Transverse colon (tissue), 4 donors: ENCODE results near the gene FRRS1. TPM values are rescaled to one million over a fixed set of nuclear protein-coding genes. Genes with fewer than 3 reads are reported as not detected.

ENCODE experiments used
- DNase-seq: peaks from one replicate; pipeline ENCODE4 v3.0.0-alpha.2; 2019
- H3K27ac ChIP-seq, 4 donors: fragments of 200-600 bp; sonication (generic); 2 replicates each; pipeline ENCODE4 v1.5.1; 2016 to 2018; ENCODE audit warnings: inconsistent platforms in 4 of 4
- H3K27me3 ChIP-seq: fragments of 200-600 bp; sonication (generic); 2 replicates; pipeline ENCODE4 v1.5.1; 2017; ENCODE audit warnings: inconsistent platforms
- H3K36me3 ChIP-seq, 4 donors: fragments of 200-600 bp; sonication (generic); 2 replicates each; pipeline ENCODE4 v1.5.1; 2017 to 2019; ENCODE audit warnings: inconsistent platforms in 4 of 4
- H3K4me1 ChIP-seq, 4 donors: fragments of 200-600 bp; sonication (generic); 2 replicates each; pipeline ENCODE4 v1.5.1; 2017 to 2020; ENCODE audit warnings: inconsistent platforms in 4 of 4
- H3K4me3 ChIP-seq, 4 donors: fragments of 200-600 bp; sonication (generic); 1 replicate in 1 of 4; 2 replicates in 3 of 4; pipeline versions ENCODE4 v1.5.1 to v1.6.1; 2017 to 2019; ENCODE audit warnings: inconsistent platforms in 4 of 4
- H3K9me3 ChIP-seq, 2 donors: fragments of 200-600 bp; sonication (generic); 2 replicates each; pipeline ENCODE4 v1.5.1; 2017 to 2019; ENCODE audit warnings: inconsistent platforms in 2 of 2
- CTCF ChIP-seq, 5 experiments: fragments of 200-600 bp in 3 of 5; fragments of 450-650 bp in 2 of 5; sonication (generic) in 3 of 5; IDR thresholded peaks; 1 replicate in 2 of 5; 2 replicates in 3 of 5; pipeline ENCODE4 v1.5.1; 2016 to 2017; ENCODE audit warnings: antibody characterized with exemption in 5 of 5, inconsistent platforms in 3 of 5, mild to moderate bottlenecking in 2 of 5, moderate library complexity in 1 of 5
- EP300 ChIP-seq: sonication (generic); formaldehyde crosslinking; IDR thresholded peaks from one replicate; pipeline ENCODE4 v1.6.1; 2017; ENCODE audit warnings: antibody characterized with exemption, low read depth
- POLR2A ChIP-seq: fragments of 450-650 bp; IDR thresholded peaks from one replicate; pipeline ENCODE4 v1.6.1; 2016; ENCODE audit warnings: antibody characterized with exemption, mild to moderate bottlenecking, moderate library complexity
- POLR2AphosphoS5 ChIP-seq, 3 donors: sonication (generic); formaldehyde crosslinking; IDR thresholded peaks; one replicate each; pipeline ENCODE4 v1.6.1; 2016; ENCODE audit warnings: antibody characterized with exemption in 3 of 3
- WGBS, 2 donors: methylation state at CpG; one replicate each; pipeline ENCODE4 v1.1.5; 2018; ENCODE audit warnings: low coverage in 1 of 2; 5-methylcytosine and 5-hydroxymethylcytosine counted together
- in situ Hi-C, 4 donors: fragments of 200-750 bp; cut with MboI; loops; one replicate each; pipeline versions ENCODE4 v1.15.0 to v1.15.1; 2017; ENCODE audit warnings: low sequenced_read_pairs in 3 of 4, low pct_ligation_motif_present in 1 of 4, low pct_unique_long_range_greater_than_20kb in 1 of 4
- intact Hi-C: fragments of 100-400 bp; cut with DNase I; formaldehyde crosslinking; loops from one replicate; pipeline ENCODE4 v1.15.1; 2023; ENCODE audit warnings: low total_unique reads
- total RNA-seq, 4 donors: library from RNA; depleted of rRNA; stranded (reverse); fragments of >200 nt; gene quantifications; one replicate each; pipeline ENCODE4 v1.1.0, GENCODE V29; 2016

Gene FRRS1
- total RNA-seq, 4 donors from 2014 or later: 3.0 to 32.4 (median 18.9) TPM

DNA sequence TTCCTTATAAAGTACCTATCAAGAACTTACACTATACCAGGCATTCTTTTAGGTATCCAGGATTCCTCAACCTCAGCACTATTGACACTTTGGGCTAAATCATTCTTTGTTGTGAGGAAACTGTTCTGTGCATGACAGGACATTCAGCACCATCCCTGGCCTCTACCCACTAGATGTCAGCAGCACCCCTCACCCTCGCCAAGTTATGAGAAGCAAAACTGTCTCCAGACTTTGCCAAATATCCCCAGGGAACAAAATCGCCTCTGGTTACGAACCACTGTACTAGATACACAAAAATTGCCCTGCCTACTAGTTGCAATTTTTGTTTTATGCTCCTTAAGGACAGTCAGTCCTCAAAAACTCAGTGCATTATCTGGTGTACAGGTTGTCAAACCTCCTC is 84.9 kb downstream of the FRRS1 start:
- no peak overlapping the region for H3K27ac ChIP-seq
- no peaks in the 10 kb centered on the region for H3K36me3 ChIP-seq
- intact Hi-C loops (no loop called here), in situ Hi-C loops (loop anchor here in 2 of 4 donors (25.0 kb wide), 1 partner anchor 494 kb away; no protein-coding TSS in a partner anchor)
- no peaks in the 10 kb centered on the region for H3K4me1 ChIP-seq
- no peak overlapping the region for H3K4me3 ChIP-seq
- no peak for DNase-seq
- no peaks in the 10 kb centered on the region for H3K27me3 ChIP-seq
- WGBS, 2 donors: 70% methylated on average over 3 of the region's 3 CpGs; no CpG with 5 or more reads in 1 of the 2 donors
- no peaks in the 10 kb centered on the region for H3K9me3 ChIP-seq
- TF ChIP-seq CTCF (IDR thresholded peaks at IDR 0.05) (no peak), POLR2AphosphoS5 (IDR thresholded peaks at IDR 0.05) (no peak), EP300 (no peak), POLR2A (no peak)

DNA sequence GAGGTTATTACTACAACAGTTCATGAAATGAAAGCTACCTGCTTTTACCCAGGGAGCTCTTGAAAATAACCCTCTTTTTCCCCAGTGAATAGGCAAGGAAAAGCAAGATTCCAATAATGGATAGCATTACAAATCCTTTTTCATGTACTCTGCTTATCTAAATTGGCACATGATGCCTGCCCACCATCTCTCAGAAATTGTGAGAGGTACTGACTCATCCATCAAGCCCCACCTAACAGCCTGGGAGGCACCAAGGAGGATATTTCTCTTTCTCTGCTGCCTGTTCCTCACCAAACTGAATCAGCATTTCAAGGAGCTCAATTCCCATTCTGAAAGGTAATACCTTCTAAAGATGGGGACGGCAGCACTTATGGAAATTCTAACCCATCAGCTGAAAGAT is 86.2 kb downstream of the FRRS1 start:
- TF ChIP-seq EP300: no peak
- no peak for TF ChIP-seq CTCF (IDR thresholded peaks at IDR 0.05)
- no peak for TF ChIP-seq POLR2A
- TF ChIP-seq POLR2AphosphoS5 (IDR thresholded peaks at IDR 0.05): no peak
- Histone ChIP-seq H3K9me3 (no peaks in the 10 kb centered on the region), H3K4me1 (no peaks in the 10 kb centered on the region), H3K27me3 (no peaks in the 10 kb centered on the region), H3K27ac (no peak overlapping the region), H3K4me3 (no peak overlapping the region), H3K36me3 (no peaks in the 10 kb centered on the region)
- no peak for DNase-seq
- in situ Hi-C loops: loop anchor here in 2 of 4 donors (25.0 kb wide), 1 partner anchor 493 kb away; no protein-coding TSS in a partner anchor
- intact Hi-C loops: no loop called here
- WGBS, 2 donors: 86% methylated on average over 1 of the region's 1 CpG; no CpG with 5 or more reads in 1 of the 2 donors

DNA sequence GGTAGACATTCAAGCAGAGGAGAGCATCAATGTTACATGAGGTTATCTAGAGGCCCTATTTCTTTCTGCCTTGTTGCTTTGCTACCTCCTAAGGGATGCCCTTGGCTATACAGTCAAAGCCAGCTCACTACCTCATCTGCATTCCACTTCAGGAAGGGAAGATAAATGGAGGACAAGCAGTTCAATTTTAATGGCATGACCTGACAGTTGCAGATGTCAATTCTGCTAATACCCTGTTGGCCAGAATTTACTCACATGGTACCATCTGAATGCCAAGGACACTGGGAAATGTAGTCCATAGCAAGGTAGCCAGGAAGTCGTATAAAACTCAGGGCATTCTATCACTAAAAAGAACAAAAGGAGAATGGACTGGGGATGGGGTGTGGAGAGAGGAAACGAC is 89.0 kb downstream of the FRRS1 start:
- Histone ChIP-seq H3K4me3 (no peak overlapping the region), H3K27ac (no peak overlapping the region), H3K4me1 (no peaks in the 10 kb centered on the region), H3K27me3 (no peaks in the 10 kb centered on the region), H3K36me3 (no peaks in the 10 kb centered on the region), H3K9me3 (no peaks in the 10 kb centered on the region)
- DNase-seq: no peak
- intact Hi-C loops (no loop called here), in situ Hi-C loops (loop anchor here in 2 of 4 donors (25.0 kb wide), 1 partner anchor 490 kb away; no protein-coding TSS in a partner anchor)
- 85 to 95% methylated on average over 2 of the region's 2 CpGs for WGBS, 2 donors
- no peak for TF ChIP-seq CTCF (IDR thresholded peaks at IDR 0.05)
- TF ChIP-seq EP300: no peak
- no peak for TF ChIP-seq POLR2AphosphoS5 (IDR thresholded peaks at IDR 0.05)
- no peak for TF ChIP-seq POLR2A

DNA sequence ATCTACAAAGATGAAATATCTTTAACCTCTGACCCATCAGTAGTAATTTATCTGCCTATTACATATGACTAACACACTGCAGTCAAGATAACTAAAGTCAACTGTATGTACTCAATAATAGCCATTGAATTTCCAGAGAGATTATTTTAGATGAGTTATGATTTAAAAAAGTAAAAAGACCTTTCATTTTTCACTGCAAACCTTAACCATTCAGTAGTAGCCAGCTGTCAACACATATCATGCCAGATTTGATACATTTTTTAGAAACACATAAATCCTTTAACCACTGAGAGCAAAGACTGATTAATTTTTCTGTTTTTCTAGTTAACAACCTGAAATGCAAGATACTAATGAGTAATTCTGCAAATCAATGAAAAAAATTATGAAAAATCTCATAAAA is 89.6 kb downstream of the FRRS1 start:
- in situ Hi-C loops (loop anchor here in 2 of 4 donors (25.0 kb wide), 1 partner anchor 490 kb away; no protein-coding TSS in a partner anchor), intact Hi-C loops (no loop called here)
- Histone ChIP-seq H3K4me1 (no peaks in the 10 kb centered on the region), H3K4me3 (no peak overlapping the region), H3K36me3 (no peaks in the 10 kb centered on the region), H3K27ac (no peak overlapping the region), H3K9me3 (no peaks in the 10 kb centered on the region), H3K27me3 (no peaks in the 10 kb centered on the region)
- DNase-seq: no peak
- TF ChIP-seq CTCF (IDR thresholded peaks at IDR 0.05) (no peak), EP300 (no peak), POLR2A (no peak), POLR2AphosphoS5 (IDR thresholded peaks at IDR 0.05) (no peak)
